22Rv1 (cell line): ENCODE data around the gene NEURL1B.

Experiments used
- CTCF ChIP-seq: fragments of 450-650 bp; IDR thresholded peaks from 2 replicates; pipeline ENCODE4 v1.5.1; 2017; ENCODE audit warnings: mild to moderate bottlenecking
- ZFX ChIP-seq: fragments of 450-650 bp; IDR thresholded peaks from 2 replicates; pipeline ENCODE4 v1.6.1; 2017; ENCODE audit warnings: antibody characterized with exemption, borderline replicate concordance

- no peak for TF ChIP-seq CTCF
- TF ChIP-seq ZFX, result no peak
Observed at GRCh38 chr5:172726966-172727365, 85.9 kb downstream of the NEURL1B start.
